ENCODE measurements around the gene SP3. TPM values are rescaled to one million over a fixed set of nuclear protein-coding genes. Genes with fewer than 3 reads are reported as not detected.

The SP3 gene
- total RNA-seq, 2 donors from 2014 or later, result 145 to 166 TPM

DNA sequence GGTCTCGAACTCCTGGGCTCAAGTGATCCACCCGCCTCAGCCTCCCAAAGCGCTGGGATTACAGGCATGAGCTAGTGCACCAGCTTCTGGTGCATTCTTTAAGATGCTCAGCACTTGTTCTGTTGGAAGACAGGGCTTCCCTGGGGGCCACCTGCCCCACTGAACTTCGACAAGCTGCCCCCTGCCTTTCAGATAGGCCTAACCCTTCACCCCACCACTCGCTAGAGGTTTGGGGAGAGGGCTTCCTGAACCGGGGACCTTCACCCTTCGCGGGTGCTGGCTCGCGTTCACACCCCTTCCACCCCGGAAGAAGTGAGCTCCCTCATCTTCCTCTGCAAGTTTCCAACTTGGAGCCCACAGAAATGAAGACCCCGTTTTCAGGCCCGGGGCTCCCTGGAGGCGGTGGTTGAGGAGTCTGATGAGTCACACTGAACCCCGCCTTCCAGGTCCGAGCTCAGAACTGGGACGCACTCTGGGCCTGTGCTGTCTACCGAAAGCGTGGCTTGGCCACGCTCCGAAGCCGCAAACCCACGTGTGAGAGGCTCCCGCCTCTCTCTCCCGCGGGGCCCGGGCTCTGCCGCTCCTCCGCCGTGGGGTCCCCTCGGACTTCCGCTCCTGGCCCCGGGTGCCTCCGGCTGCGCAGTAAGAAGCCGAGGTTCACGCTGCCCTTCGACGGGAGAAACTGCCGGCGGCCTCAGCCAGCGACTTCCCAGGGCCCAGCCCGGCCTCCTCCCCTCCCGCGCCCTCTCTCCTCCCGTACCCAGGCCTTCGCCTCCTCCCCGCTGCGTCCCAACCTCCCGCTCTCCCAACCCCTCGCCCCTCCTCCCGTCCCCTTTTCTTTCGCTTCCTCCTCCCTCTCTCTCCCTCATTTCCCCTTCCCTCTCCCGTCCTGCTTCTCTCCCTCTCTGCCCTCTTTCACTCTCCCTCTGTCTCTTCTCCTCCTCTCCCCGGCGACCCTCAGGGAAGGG, 47.5 kb upstream of the SP3 start:
- WGBS, result 19% methylated on average over 56 of the region's 56 CpGs
- Histone ChIP-seq H3K36me3 (no peaks in the 10 kb centered on the region), H3K4me1 (replicated peaks) (no peaks in the 10 kb centered on the region), H3K4me3 (peak overlapping the region; percentile 44 to 54), H3K27me3 (replicated peaks; ENCODE audit: insufficient read depth) (no peaks in the 10 kb centered on the region), H3K9me3 (no peaks in the 10 kb centered on the region), H3K27ac (peak overlapping the region; percentile 85 to 89)
- TF ChIP-seq, protein P1, sequence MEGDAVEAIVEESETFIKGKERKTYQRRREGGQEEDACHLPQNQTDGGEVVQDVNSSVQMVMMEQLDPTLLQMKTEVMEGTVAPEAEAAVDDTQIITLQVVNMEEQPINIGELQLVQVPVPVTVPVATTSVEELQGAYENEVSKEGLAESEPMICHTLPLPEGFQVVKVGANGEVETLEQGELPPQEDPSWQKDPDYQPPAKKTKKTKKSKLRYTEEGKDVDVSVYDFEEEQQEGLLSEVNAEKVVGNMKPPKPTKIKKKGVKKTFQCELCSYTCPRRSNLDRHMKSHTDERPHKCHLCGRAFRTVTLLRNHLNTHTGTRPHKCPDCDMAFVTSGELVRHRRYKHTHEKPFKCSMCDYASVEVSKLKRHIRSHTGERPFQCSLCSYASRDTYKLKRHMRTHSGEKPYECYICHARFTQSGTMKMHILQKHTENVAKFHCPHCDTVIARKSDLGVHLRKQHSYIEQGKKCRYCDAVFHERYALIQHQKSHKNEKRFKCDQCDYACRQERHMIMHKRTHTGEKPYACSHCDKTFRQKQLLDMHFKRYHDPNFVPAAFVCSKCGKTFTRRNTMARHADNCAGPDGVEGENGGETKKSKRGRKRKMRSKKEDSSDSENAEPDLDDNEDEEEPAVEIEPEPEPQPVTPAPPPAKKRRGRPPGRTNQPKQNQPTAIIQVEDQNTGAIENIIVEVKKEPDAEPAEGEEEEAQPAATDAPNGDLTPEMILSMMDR (IDR thresholded peaks at IDR 0.05), result no peak
- TF ChIP-seq POLR2AphosphoS5 (IDR thresholded peaks at IDR 0.05), result no peak
- peak; percentile 62 for DNase-seq (ENCODE audit: low spot score)
- intact Hi-C loops (cut with DNase I), result loop anchor here (5.0 kb wide), 1 partner anchor 45 kb away; the partner anchor contains the start of gene SP3

DNA sequence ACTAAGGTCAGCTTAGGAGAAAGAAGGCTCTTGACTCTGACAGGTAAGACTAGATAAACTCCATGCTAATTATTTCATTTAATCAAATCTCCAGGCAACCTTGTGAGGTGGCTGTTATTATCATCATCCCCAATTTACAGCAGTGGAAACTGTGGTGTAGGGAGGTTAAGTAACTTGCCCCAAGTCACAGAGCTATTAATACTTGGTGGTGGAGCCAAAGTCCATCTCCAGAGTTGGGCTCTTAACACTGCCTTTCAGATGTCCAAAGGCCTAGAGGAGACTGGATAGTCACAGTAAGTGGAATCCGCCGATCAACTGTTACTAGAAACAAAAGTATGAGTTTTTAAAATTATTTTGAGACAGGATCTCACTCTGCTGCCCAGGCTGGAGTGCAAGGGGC, 46.6 kb upstream of the SP3 start:
- TF ChIP-seq POLR2AphosphoS5 (IDR thresholded peaks at IDR 0.05), result no peak
- no peak for TF ChIP-seq POLR2A (IDR thresholded peaks at IDR 0.05)
- TF ChIP-seq, protein P1 (IDR thresholded peaks at IDR 0.05), result no peak
- H3K4me1 ChIP-seq (replicated peaks), result no peaks in the 10 kb centered on the region
- no peaks in the 10 kb centered on the region for H3K27me3 ChIP-seq (replicated peaks; ENCODE audit: insufficient read depth)
- H3K9me3 ChIP-seq, result no peaks in the 10 kb centered on the region
- no peak overlapping the region for H3K27ac ChIP-seq
- DNase-seq (ENCODE audit: low spot score), result no peak
- H3K4me3 ChIP-seq, result no peak overlapping the region
- 96% methylated on average over 2 of the region's 2 CpGs for WGBS
- intact Hi-C loops (cut with DNase I), result loop anchor here (5.0 kb wide), 1 partner anchor 44 kb away; the partner anchor contains the start of gene SP3
- no peaks in the 10 kb centered on the region for H3K36me3 ChIP-seq

DNA sequence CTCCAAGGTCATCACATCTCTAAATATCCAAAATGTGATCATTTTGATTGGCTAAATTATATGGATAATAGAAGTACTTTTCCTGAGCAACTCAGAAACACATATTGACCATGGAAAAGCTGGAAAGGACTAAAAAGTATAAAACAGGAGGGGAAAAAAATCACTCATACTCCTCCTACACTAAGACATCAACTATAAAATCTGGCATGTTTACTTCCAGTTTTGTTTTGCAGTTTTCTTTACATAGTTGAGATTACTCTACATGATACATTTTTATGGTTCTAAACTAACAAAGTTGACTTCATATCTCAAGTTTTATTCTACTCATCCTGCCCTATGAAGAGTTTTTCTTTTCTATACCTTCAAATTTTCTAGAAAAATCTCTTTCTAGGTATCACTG, 46.0 kb upstream of the SP3 start:
- Histone ChIP-seq H3K36me3 (no peaks in the 10 kb centered on the region), H3K4me3 (no peak overlapping the region), H3K4me1 (replicated peaks) (no peaks in the 10 kb centered on the region), H3K9me3 (no peaks in the 10 kb centered on the region), H3K27ac (no peak overlapping the region), H3K27me3 (replicated peaks; ENCODE audit: insufficient read depth) (no peaks in the 10 kb centered on the region)
- no peak for TF ChIP-seq POLR2AphosphoS5 (IDR thresholded peaks at IDR 0.05)
- TF ChIP-seq, protein P1 (IDR thresholded peaks at IDR 0.05), result no peak
- TF ChIP-seq POLR2A (IDR thresholded peaks at IDR 0.05), result no peak
- intact Hi-C loops (cut with DNase I), result loop anchor here (5.0 kb wide), 1 partner anchor 44 kb away; the partner anchor contains the start of gene SP3
- no peak for DNase-seq (ENCODE audit: low spot score)

DNA sequence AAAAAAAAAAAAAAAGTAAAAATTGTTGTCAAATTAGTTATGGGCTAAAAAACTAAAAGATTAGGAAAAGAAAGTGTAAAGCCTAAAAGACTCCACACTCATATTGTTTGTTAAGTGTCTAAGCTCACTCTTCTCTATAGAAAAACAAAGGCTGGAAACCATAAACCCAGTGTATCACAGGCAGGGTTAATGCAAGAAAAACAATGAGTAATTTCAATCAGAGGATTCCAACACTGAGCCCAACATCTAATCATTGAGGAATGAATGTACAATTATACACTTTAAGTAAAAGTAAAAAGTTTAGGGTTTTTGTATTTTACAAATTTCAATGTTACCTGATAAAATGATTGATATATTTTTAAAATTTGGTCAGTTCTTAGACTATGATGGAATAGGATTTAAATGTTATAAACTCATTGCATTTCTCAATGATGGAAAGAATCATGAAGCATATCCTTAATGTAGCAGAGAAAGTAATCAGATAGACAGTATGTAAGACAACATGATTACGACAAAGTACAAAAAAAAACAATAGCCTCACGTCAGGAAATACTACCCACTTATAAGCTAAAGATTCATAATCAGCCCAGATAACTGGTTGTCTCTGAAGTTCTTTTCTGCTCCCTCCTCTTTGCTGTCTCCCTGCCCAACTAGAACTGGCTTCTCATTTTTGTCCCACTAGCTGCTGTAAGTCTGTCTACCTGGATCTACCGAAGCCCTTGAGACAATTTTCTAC, 44.5 kb upstream of the SP3 start:
- DNase-seq (ENCODE audit: low spot score), result no peak
- 80% methylated on average over 3 of the region's 3 CpGs for WGBS
- intact Hi-C loops (cut with DNase I), result loop anchor here (5.0 kb wide), 1 partner anchor 42 kb away; the partner anchor contains the start of gene SP3
- Histone ChIP-seq H3K9me3 (no peaks in the 10 kb centered on the region), H3K4me1 (replicated peaks) (no peaks in the 10 kb centered on the region), H3K36me3 (no peaks in the 10 kb centered on the region), H3K27ac (no peak overlapping the region), H3K27me3 (replicated peaks; ENCODE audit: insufficient read depth) (no peaks in the 10 kb centered on the region), H3K4me3 (no peak overlapping the region)
- TF ChIP-seq POLR2A (IDR thresholded peaks at IDR 0.05), result no peak
- TF ChIP-seq, protein P1 (IDR thresholded peaks at IDR 0.05), result no peak
- TF ChIP-seq POLR2AphosphoS5 (IDR thresholded peaks at IDR 0.05), result no peak

Measured in prostate gland (tissue), 2 donors.